ENCODE results near the gene IGSF9B.

GRCh38 chr11:133898770-133899115 is 58.0 kb downstream of the IGSF9B start:
- TF ChIP-seq, protein P1, sequence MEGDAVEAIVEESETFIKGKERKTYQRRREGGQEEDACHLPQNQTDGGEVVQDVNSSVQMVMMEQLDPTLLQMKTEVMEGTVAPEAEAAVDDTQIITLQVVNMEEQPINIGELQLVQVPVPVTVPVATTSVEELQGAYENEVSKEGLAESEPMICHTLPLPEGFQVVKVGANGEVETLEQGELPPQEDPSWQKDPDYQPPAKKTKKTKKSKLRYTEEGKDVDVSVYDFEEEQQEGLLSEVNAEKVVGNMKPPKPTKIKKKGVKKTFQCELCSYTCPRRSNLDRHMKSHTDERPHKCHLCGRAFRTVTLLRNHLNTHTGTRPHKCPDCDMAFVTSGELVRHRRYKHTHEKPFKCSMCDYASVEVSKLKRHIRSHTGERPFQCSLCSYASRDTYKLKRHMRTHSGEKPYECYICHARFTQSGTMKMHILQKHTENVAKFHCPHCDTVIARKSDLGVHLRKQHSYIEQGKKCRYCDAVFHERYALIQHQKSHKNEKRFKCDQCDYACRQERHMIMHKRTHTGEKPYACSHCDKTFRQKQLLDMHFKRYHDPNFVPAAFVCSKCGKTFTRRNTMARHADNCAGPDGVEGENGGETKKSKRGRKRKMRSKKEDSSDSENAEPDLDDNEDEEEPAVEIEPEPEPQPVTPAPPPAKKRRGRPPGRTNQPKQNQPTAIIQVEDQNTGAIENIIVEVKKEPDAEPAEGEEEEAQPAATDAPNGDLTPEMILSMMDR (IDR thresholded peaks at IDR 0.05) = no peak
- TF ChIP-seq POLR2A (IDR thresholded peaks at IDR 0.05) = no peak

Data from prostate gland (tissue), 2 donors.